Naive thymus-derived CD4-positive, alpha-beta T cell (primary cell): ENCODE data around the gene DNAH2. TPM values are rescaled to one million over a fixed set of nuclear protein-coding genes. Genes with fewer than 3 reads are reported as not detected.
A peak's percentile ranks its signal among the peaks of the same experiment; 100 is the strongest.

ENCODE experiments used
- ATAC-seq: fragments of 150-1000 bp; cut with Tn5 transposase; 2 replicates; pipeline ENCODE4 v1.10.0; 2021; ENCODE audit warnings: mild to moderate bottlenecking, moderate library complexity
- CTCF ChIA-PET: fragments of 350-600 bp; sonication (Branson Sonifier 250); formaldehyde crosslinking; loops from one replicate; lab custom pipeline; 2021; ENCODE audit warnings: antibody characterized with exemption; lab: Charles Lee
- POLR2A ChIA-PET: fragments of 350-600 bp; sonication (Branson Sonifier 250); formaldehyde crosslinking; loops from one replicate; lab custom pipeline; 2021; ENCODE audit warnings: antibody characterized with exemption, inconsistent platforms; lab: Charles Lee
- DNase-seq, 9 donors: peaks; one replicate each; pipeline versions ENCODE4 v3.0.0 to v3.0.0-alpha.2; 2020 to 2022; ENCODE audit warnings: mixed read lengths in 1 of 9
- H3K27ac ChIP-seq: one replicate; pipeline ENCODE4 v1.7.0; 2013; ENCODE audit warnings: mild to moderate bottlenecking, low read depth, low read length, moderate library complexity
- H3K27me3 ChIP-seq, 2 donors: one replicate each; pipeline ENCODE4 v1.7.0; 2013; ENCODE audit warnings: low read length in 2 of 2, mild to moderate bottlenecking in 2 of 2, moderate library complexity in 2 of 2; ENCODE audit not compliant: control insufficient read depth in 2 of 2, insufficient read depth in 2 of 2
- H3K36me3 ChIP-seq, 3 experiments: 1 replicate in 2 of 3; 2 replicates in 1 of 3; pipeline ENCODE4 v1.7.0; 2013; ENCODE audit warnings: low read length in 3 of 3, mild to moderate bottlenecking in 3 of 3, moderate library complexity in 1 of 3; ENCODE audit not compliant: insufficient read depth in 3 of 3, control insufficient read depth in 2 of 3
- H3K4me1 ChIP-seq, 2 donors: one replicate each; pipeline ENCODE4 v1.7.0; 2013; ENCODE audit warnings: low read length in 2 of 2, mild to moderate bottlenecking in 2 of 2, moderate library complexity in 1 of 2; ENCODE audit not compliant: control insufficient read depth in 2 of 2, insufficient read depth in 2 of 2
- H3K4me3 ChIP-seq: 2 replicates; pipeline ENCODE4 v1.7.0; 2013; ENCODE audit warnings: mild to moderate bottlenecking, low read length
- H3K9me3 ChIP-seq, 3 experiments: 1 replicate in 2 of 3; 2 replicates in 1 of 3; pipeline ENCODE4 v1.7.0; 2013; ENCODE audit warnings: low read length in 3 of 3; ENCODE audit not compliant: control insufficient read depth in 2 of 3
- H3K27ac Mint-ChIP-seq, 9 donors: one replicate each; pipeline ENCODE4 v1.8.0; 2020 to 2022; ENCODE audit warnings: mixed read lengths in 9 of 9, mild to moderate bottlenecking in 8 of 9, moderate library complexity in 5 of 9, inconsistent platforms in 2 of 9
- H3K27me3 Mint-ChIP-seq, 5 donors: one replicate each; pipeline ENCODE4 v1.8.0; 2021 to 2022; ENCODE audit warnings: mixed read lengths in 5 of 5, mild to moderate bottlenecking in 1 of 5
- H3K36me3 Mint-ChIP-seq, 5 donors: one replicate each; pipeline ENCODE4 v1.8.0; 2020 to 2022; ENCODE audit warnings: mixed read lengths in 5 of 5, mild to moderate bottlenecking in 3 of 5, inconsistent platforms in 1 of 5
- H3K4me1 Mint-ChIP-seq, 7 donors: one replicate each; pipeline ENCODE4 v1.8.0; 2020 to 2022; ENCODE audit warnings: mixed read lengths in 7 of 7, mild to moderate bottlenecking in 3 of 7, inconsistent platforms in 1 of 7
- H3K4me3 Mint-ChIP-seq, 10 donors: one replicate each; pipeline ENCODE4 v1.8.0; 2020 to 2022; ENCODE audit warnings: mild to moderate bottlenecking in 10 of 10, mixed read lengths in 10 of 10, moderate library complexity in 6 of 10, inconsistent platforms in 2 of 10
- H3K9me3 Mint-ChIP-seq, 11 donors: one replicate each; pipeline ENCODE4 v1.8.0; 2020 to 2022; ENCODE audit warnings: mixed read lengths in 11 of 11, mild to moderate bottlenecking in 4 of 11, inconsistent platforms in 1 of 11, moderate library complexity in 1 of 11
- intact Hi-C, 2 donors: fragments of 100-400 bp; cut with micrococcal nuclease; formaldehyde crosslinking; loops; one replicate each; pipeline ENCODE4 v1.15.1; 2023
- polyA plus RNA-seq, 2 donors: library from polyadenylated mRNA; unstranded; fragments of 300-500 nt; fragmentation: Illumina TruSeq; gene quantifications; one replicate each; pipeline ENCODE4 v1.2.3, GENCODE V29; 2021
- total RNA-seq, 6 experiments: library from RNA in 5 of 6; stranded (reverse) in 5 of 6; gene quantifications; 1 replicate in 5 of 6; 2 replicates in 1 of 6; pipeline ENCODE4 v1.2.3 and lab custom pipeline; 2021 to 2026

The DNAH2 gene
- total and polyA plus RNA-seq, 7 experiments from 2014 or later: 0.03 TPM; not detected in 6

- Mint-ChIP-seq H3K36me3 (peaks cover 0 to 4% (median 4%) of the 10 kb centered on the region in 5 donors), H3K27me3 (no peaks in the 10 kb centered on the region), H3K9me3 (no peaks in the 10 kb centered on the region), H3K4me3 (peak overlapping the region; percentile 45 to 85 (median 70)), H3K27ac (peak overlapping the region; percentile 55 to 93 (median 82)), H3K4me1 (peaks cover 0 to 26% (median 17%) of the 10 kb centered on the region in 7 donors)
- DNase-seq: peak; percentile 92 to 96 (median 94)
- intact Hi-C loops: loop anchor here (1.0 kb wide), 6 partner anchors 8 to 444 kb away; partner anchors contain the start of genes KDM6B (in 2 of the 2) and SLC25A35 (in 1 of the 2)
- Histone ChIP-seq H3K36me3 (peaks cover 0 to 47% (median 5%) of the 10 kb centered on the region in 3 experiments), H3K4me3 (peak overlapping the region; percentile 51), H3K4me1 (peaks cover 20 to 31% of the 10 kb centered on the region in 2 donors), H3K27me3 (no peaks in the 10 kb centered on the region), H3K27ac (peak overlapping the region; percentile 70), H3K9me3 (no peaks in the 10 kb centered on the region)
- ChIA-PET POLR2A (interaction anchor here (0.5 to 5.5 kb wide), 3 partner anchors 9 to 31 kb away, joined by 4 to 89 read pairs (median 4); partner anchors contain the start of gene KDM6B), CTCF (interaction anchor here (0.7 to 3.7 kb wide), 10 partner anchors 9 to 165 kb away, joined by 3 to 43 read pairs (median 4); partner anchors contain the start of gene KDM6B)
- ATAC-seq: peak; percentile 91
Measured at GRCh38 chr17:7851438-7852261, 134.1 kb downstream of the DNAH2 start.

- Histone ChIP-seq H3K27ac (peak overlapping the region; percentile 57), H3K4me3 (no peak overlapping the region), H3K9me3 (no peaks in the 10 kb centered on the region), H3K36me3 (peaks cover 0 to 42% (median 5%) of the 10 kb centered on the region in 3 experiments), H3K27me3 (no peaks in the 10 kb centered on the region), H3K4me1 (peaks cover 22 to 33% of the 10 kb centered on the region in 2 donors)
- Mint-ChIP-seq H3K4me3 (peak overlapping the region in 2 of 10 donors; percentile 9 to 85), H3K27ac (peak overlapping the region in 7 of 9 donors; percentile 16 to 93 (median 80)), H3K27me3 (no peaks in the 10 kb centered on the region), H3K4me1 (peaks cover 0 to 26% (median 17%) of the 10 kb centered on the region in 7 donors), H3K36me3 (peaks cover 0 to 4% (median 4%) of the 10 kb centered on the region in 5 donors), H3K9me3 (no peaks in the 10 kb centered on the region)
- ATAC-seq: no peak
- no peak for DNase-seq
- ChIA-PET CTCF (interaction anchor here (3.7 kb wide), 1 partner anchor 18 kb away, joined by 43 read pairs; the partner anchor contains the start of gene KDM6B), POLR2A (interaction anchor here (1.1 to 5.5 kb wide), 2 partner anchors 9 to 18 kb away, joined by 4 to 89 read pairs; partner anchors contain the start of gene KDM6B)
- intact Hi-C loops: no loop called here
Measured at GRCh38 chr17:7852262-7852670, 134.7 kb downstream of the DNAH2 start.

GRCh38 chr17:7852919-7853690, 135.6 kb downstream of the DNAH2 start:
- DNase-seq (peak in 1 of 9 donors; percentile 23), ATAC-seq (no peak)
- Histone ChIP-seq H3K9me3 (no peaks in the 10 kb centered on the region), H3K4me3 (no peak overlapping the region), H3K27ac (no peak overlapping the region), H3K27me3 (no peaks in the 10 kb centered on the region), H3K4me1 (peaks cover 24 to 34% of the 10 kb centered on the region in 2 donors), H3K36me3 (peaks cover 0 to 36% (median 5%) of the 10 kb centered on the region in 3 experiments)
- Mint-ChIP-seq H3K4me1 (peaks cover 0 to 26% (median 17%) of the 10 kb centered on the region in 7 donors), H3K9me3 (no peaks in the 10 kb centered on the region), H3K4me3 (no peak overlapping the region), H3K36me3 (peaks cover 0 to 4% (median 4%) of the 10 kb centered on the region in 5 donors), H3K27ac (peak overlapping the region in 4 of 9 donors; percentile 46 to 92 (median 72)), H3K27me3 (no peaks in the 10 kb centered on the region)
- POLR2A ChIA-PET: interaction anchor here (0.7 to 5.5 kb wide), 3 partner anchors 12 to 19 kb away, joined by 3 to 89 read pairs (median 3); partner anchors contain the start of gene KDM6B
- CTCF ChIA-PET: interaction anchor here (0.9 to 1.3 kb wide), 3 partner anchors 13 to 19 kb away, joined by 3 to 5 read pairs (median 3); partner anchors contain the start of gene KDM6B
- intact Hi-C loops: no loop called here

GRCh38 chr17:7853691-7854038, 136.1 kb downstream of the DNAH2 start:
- peaks cover 0 to 4% (median 4%) of the 10 kb centered on the region in 5 donors for H3K36me3 Mint-ChIP-seq
- H3K27me3 ChIP-seq: no peaks in the 10 kb centered on the region
- POLR2A ChIA-PET: interaction anchor here (0.7 to 5.5 kb wide), 3 partner anchors 13 to 19 kb away, joined by 3 to 89 read pairs (median 3); partner anchors contain the start of gene KDM6B
- intact Hi-C loops: no loop called here
- DNase-seq: peak in 1 of 9 donors; percentile 28
- peak overlapping the region in 2 of 9 donors; percentile 60 to 81 for H3K27ac Mint-ChIP-seq
- peaks cover 0 to 23% (median 17%) of the 10 kb centered on the region in 7 donors for H3K4me1 Mint-ChIP-seq
- H3K9me3 ChIP-seq: no peaks in the 10 kb centered on the region
- no peak for ATAC-seq
- H3K4me3 ChIP-seq: no peak overlapping the region
- no peaks in the 10 kb centered on the region for H3K9me3 Mint-ChIP-seq
- H3K27me3 Mint-ChIP-seq: no peaks in the 10 kb centered on the region
- no peak overlapping the region for H3K27ac ChIP-seq
- peak overlapping the region in 1 of 10 donors; percentile 31 for H3K4me3 Mint-ChIP-seq
- CTCF ChIA-PET: interaction anchor here (0.9 to 1.3 kb wide), 3 partner anchors 13 to 20 kb away, joined by 3 to 5 read pairs (median 3); partner anchors contain the start of gene KDM6B
- H3K36me3 ChIP-seq: peaks cover 0 to 33% (median 5%) of the 10 kb centered on the region in 3 experiments
- H3K4me1 ChIP-seq: peaks cover 29 to 39% of the 10 kb centered on the region in 2 donors

GRCh38 chr17:7854078-7854777, 136.7 kb downstream of the DNAH2 start:
- Mint-ChIP-seq H3K4me3 (peak overlapping the region in 1 of 10 donors; percentile 31), H3K27ac (peak overlapping the region in 2 of 9 donors; percentile 60 to 81), H3K27me3 (no peaks in the 10 kb centered on the region), H3K9me3 (no peaks in the 10 kb centered on the region), H3K36me3 (peaks cover 0 to 4% (median 4%) of the 10 kb centered on the region in 5 donors), H3K4me1 (peaks cover 0 to 23% (median 17%) of the 10 kb centered on the region in 7 donors)
- ChIA-PET POLR2A (interaction anchor here (0.7 to 5.5 kb wide), 3 partner anchors 14 to 20 kb away, joined by 3 to 89 read pairs (median 3); partner anchors contain the start of gene KDM6B), CTCF (interaction anchor here (0.9 to 1.3 kb wide), 3 partner anchors 14 to 20 kb away, joined by 3 to 5 read pairs (median 3); partner anchors contain the start of gene KDM6B)
- Histone ChIP-seq H3K27ac (no peak overlapping the region), H3K4me1 (peaks cover 34 to 43% of the 10 kb centered on the region in 2 donors), H3K9me3 (no peaks in the 10 kb centered on the region), H3K36me3 (peaks cover 0 to 28% (median 5%) of the 10 kb centered on the region in 3 experiments), H3K4me3 (no peak overlapping the region), H3K27me3 (no peaks in the 10 kb centered on the region)
- no peak for ATAC-seq
- intact Hi-C loops: no loop called here
- peak in 1 of 9 donors; percentile 24 for DNase-seq
